Neural cell (in vitro differentiated cells): Measurements from ENCODE around the gene YEATS4. TPM values are rescaled to one million over a fixed set of nuclear protein-coding genes. Genes with fewer than 3 reads are reported as not detected.

ENCODE experiments used
- H2AFZ ChIP-seq: fragments of 200-600, 300-800 bp; sonication (generic), shearing (Covaris generic); 2 replicates; pipeline ENCODE4 v1.6.0; 2014; ENCODE audit warnings: low read depth, mild to moderate bottlenecking, antibody characterized with exemption, low read length, moderate library complexity
- H3F3A ChIP-seq: fragments of 200-600 bp; shearing (Covaris generic); 2 replicates; pipeline ENCODE4 v1.6.1; 2016; ENCODE audit warnings: mild to moderate bottlenecking, moderate library complexity, mixed read lengths, antibody characterized with exemption, low read length; ENCODE audit not compliant: insufficient read depth, poor library complexity, severe bottlenecking
- H3K27ac ChIP-seq: fragments of 200-600, 300-800 bp; sonication (generic), shearing (Covaris generic); 2 replicates; pipeline ENCODE4 v1.5.1; 2014; ENCODE audit warnings: mild to moderate bottlenecking, low read length, moderate library complexity
- H3K27me3 ChIP-seq: fragments of 300-800, 200-600 bp; sonication (generic), shearing (Covaris generic); 2 replicates; pipeline ENCODE4 v1.6.0; 2014; ENCODE audit warnings: mild to moderate bottlenecking, low read depth, low read length, moderate library complexity; ENCODE audit not compliant: insufficient read depth
- H3K36me3 ChIP-seq: fragments of 300-800, 200-600 bp; sonication (generic), shearing (Covaris generic); 2 replicates; pipeline ENCODE4 v1.5.1; 2014; ENCODE audit warnings: mild to moderate bottlenecking, antibody characterized with exemption, low read length, moderate library complexity; ENCODE audit not compliant: insufficient read depth
- H3K4me2 ChIP-seq: fragments of 300-800, 200-600 bp; sonication (generic), shearing (Covaris generic); 2 replicates; pipeline ENCODE4 v1.6.0; 2014; ENCODE audit warnings: mild to moderate bottlenecking, low read length
- H3K4me3 ChIP-seq: fragments of 300-800, 200-600 bp; sonication (generic), shearing (Covaris generic); 2 replicates; pipeline ENCODE4 v1.5.1; 2014; ENCODE audit warnings: mild to moderate bottlenecking, low read length, moderate library complexity
- H3K79me2 ChIP-seq: fragments of 200-600 bp; shearing (Covaris generic); replicated peaks from 2 replicates; pipeline ENCODE4 v1.6.0; 2014; ENCODE audit warnings: mild to moderate bottlenecking, low read length, moderate library complexity; ENCODE audit not compliant: insufficient read depth
- H3K9ac ChIP-seq: fragments of 300-800, 200-600 bp; sonication (generic), shearing (Covaris generic); 2 replicates; pipeline ENCODE4 v1.6.1; 2016; ENCODE audit warnings: mild to moderate bottlenecking, low read length, mixed read lengths
- H3K9me2 ChIP-seq: fragments of 200-600 bp; shearing (Covaris generic); 2 replicates; pipeline ENCODE4 v1.6.1; 2016; ENCODE audit warnings: mild to moderate bottlenecking, low read length, mixed read lengths; ENCODE audit not compliant: insufficient read depth
- H3K9me3 ChIP-seq: fragments of 200-600, 300-800 bp; sonication (generic), shearing (Covaris generic); 2 replicates; pipeline ENCODE4 v1.6.1; 2016; ENCODE audit warnings: mild to moderate bottlenecking, mixed run types, low read length, moderate library complexity, mixed read lengths
- H4K20me1 ChIP-seq: fragments of 200-600 bp; shearing (Covaris generic); 2 replicates; pipeline ENCODE4 v1.6.1; 2016; ENCODE audit warnings: mild to moderate bottlenecking, mixed run types; ENCODE audit not compliant: insufficient read depth
- CTCF ChIP-seq: fragments of 450-650 bp; IDR thresholded peaks from 2 replicates; pipeline ENCODE4 v1.5.1; 2014; ENCODE audit warnings: antibody characterized with exemption, mild to moderate bottlenecking, moderate library complexity; ENCODE audit not compliant: poor library complexity, severe bottlenecking
- EP300 ChIP-seq: fragments of 450-650 bp; conservative IDR thresholded peaks from 2 replicates; pipeline ENCODE4 v1.6.1; 2014; ENCODE audit warnings: antibody characterized with exemption, mild to moderate bottlenecking, moderate library complexity; ENCODE audit not compliant: poor library complexity, severe bottlenecking
- EZH2 ChIP-seq: fragments of 200-600, 300-800 bp; shearing (Covaris generic), sonication (generic); IDR thresholded peaks from 2 replicates; pipeline ENCODE4 v1.6.1; 2014; ENCODE audit warnings: antibody characterized with exemption, low read length, borderline replicate concordance, mild to moderate bottlenecking; ENCODE audit not compliant: insufficient read depth, poor library complexity, severe bottlenecking
- MXI1 ChIP-seq: fragments of 450-650 bp; conservative IDR thresholded peaks from 2 replicates; pipeline ENCODE4 v1.6.1; 2014; ENCODE audit warnings: antibody characterized with exemption, mild to moderate bottlenecking; ENCODE audit not compliant: poor library complexity, severe bottlenecking
- POLR2AphosphoS5 ChIP-seq: IDR thresholded peaks from 2 replicates; pipeline ENCODE4 v1.6.1; 2012
- RAD21 ChIP-seq: fragments of 450-650 bp; conservative IDR thresholded peaks from 2 replicates; pipeline ENCODE4 v1.6.1; 2014; ENCODE audit warnings: antibody characterized with exemption, mild to moderate bottlenecking, moderate library complexity
- REST ChIP-seq: IDR thresholded peaks from 2 replicates; pipeline ENCODE4 v1.6.1; 2012; ENCODE audit warnings: borderline replicate concordance
- SMC3 ChIP-seq: fragments of 450-650 bp; conservative IDR thresholded peaks from 2 replicates; pipeline ENCODE4 v1.6.1; 2014; ENCODE audit warnings: antibody characterized with exemption, mild to moderate bottlenecking, moderate library complexity; ENCODE audit not compliant: poor library complexity
- TAF1 ChIP-seq: IDR thresholded peaks from 2 replicates; pipeline ENCODE4 v1.6.1; 2012; ENCODE audit warnings: low read depth
- polyA plus RNA-seq: library from polyadenylated mRNA; depleted of rRNA; stranded (reverse); fragments of >200 nt; gene quantifications from 2 replicates; pipeline ENCODE4 v1.2.3, GENCODE V29; 2014

The YEATS4 gene
- polyA plus RNA-seq, 1 donor from 2014 or later, result 227 TPM

GRCh38 chr12:69354556-69355187 lies 4.9 kb upstream of the YEATS4 start:
- H3K36me3 ChIP-seq, result no peaks in the 10 kb centered on the region
- H2AFZ ChIP-seq, result no peak overlapping the region
- no peak overlapping the region for H3K9ac ChIP-seq
- peaks cover 5% of the 10 kb centered on the region for H3F3A ChIP-seq
- TF ChIP-seq EZH2 (no peak), EP300 (no peak), TAF1 (no peak), RAD21 (no peak), MXI1 (no peak), CTCF (no peak), REST (no peak), POLR2AphosphoS5 (no peak), SMC3 (no peak)
- H3K9me3 ChIP-seq, result no peaks in the 10 kb centered on the region
- no peaks in the 10 kb centered on the region for H3K79me2 ChIP-seq
- H4K20me1 ChIP-seq, result no peaks in the 10 kb centered on the region
- no peak overlapping the region for H3K4me2 ChIP-seq
- no peak overlapping the region for H3K27ac ChIP-seq
- H3K27me3 ChIP-seq, result no peaks in the 10 kb centered on the region
- H3K9me2 ChIP-seq, result no peaks in the 10 kb centered on the region
- H3K4me3 ChIP-seq, result no peak overlapping the region

- H3F3A ChIP-seq, result peaks cover 5% of the 10 kb centered on the region
- H3K36me3 ChIP-seq, result no peaks in the 10 kb centered on the region
- H3K79me2 ChIP-seq, result peaks cover 3% of the 10 kb centered on the region
- H3K27ac ChIP-seq, result no peak overlapping the region
- H3K4me3 ChIP-seq, result no peak overlapping the region
- no peaks in the 10 kb centered on the region for H4K20me1 ChIP-seq
- H3K9me3 ChIP-seq, result no peaks in the 10 kb centered on the region
- H3K27me3 ChIP-seq, result no peaks in the 10 kb centered on the region
- H3K9me2 ChIP-seq, result no peaks in the 10 kb centered on the region
- H3K4me2 ChIP-seq, result no peak overlapping the region
- H3K9ac ChIP-seq, result no peak overlapping the region
- H2AFZ ChIP-seq, result no peak overlapping the region
- TF ChIP-seq EP300 (no peak), POLR2AphosphoS5 (no peak), RAD21 (no peak), CTCF (no peak), MXI1 (no peak), SMC3 (no peak), REST (no peak), TAF1 (no peak), EZH2 (no peak)
Observed at GRCh38 chr12:69355363-69356028, 4.0 kb upstream of the YEATS4 start.
